ENCODE results near the gene TSPAN1. TPM values are rescaled to one million over a fixed set of nuclear protein-coding genes. Genes with fewer than 3 reads are reported as not detected.

The TSPAN1 gene
- total RNA-seq, 2 donors from 2014 or later: not detected

DNA sequence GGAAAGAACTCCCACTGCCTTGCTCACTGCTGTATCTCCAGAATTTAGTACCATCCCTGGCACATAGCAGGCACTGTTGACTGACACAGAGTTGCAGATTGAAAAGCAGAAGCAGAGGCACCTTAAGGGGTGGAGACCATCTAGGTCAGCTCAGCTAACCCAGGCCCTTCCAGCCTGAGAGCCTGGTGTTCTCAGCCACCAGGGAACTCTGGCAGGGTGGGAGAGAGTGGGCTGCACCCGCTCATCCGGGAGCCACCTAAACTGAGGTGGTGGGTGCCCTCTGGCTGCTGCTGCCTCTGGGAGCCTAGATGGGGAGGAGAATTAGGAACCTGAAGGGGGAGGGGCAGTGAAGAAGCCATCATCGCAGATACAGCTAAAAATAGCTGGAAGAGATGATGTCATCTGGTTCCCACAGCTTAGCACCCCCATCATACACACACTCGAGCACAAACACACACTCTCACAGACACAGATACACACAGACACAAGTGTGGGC lies 1.5 kb upstream of the TSPAN1 start:
- DNase-seq: peak; percentile 59
- Histone ChIP-seq H3K36me3 (ENCODE audit: control insufficient read depth, insufficient read depth, low read length) (no peaks in the 10 kb centered on the region), H3K27me3 (ENCODE audit: control insufficient read depth, insufficient read depth, low read length, poor library complexity, severe bottlenecking) (no peaks in the 10 kb centered on the region), H3K9ac (ENCODE audit: extremely low read depth, low read length, poor library complexity, severe bottlenecking) (no peak overlapping the region), H3K9me3 (ENCODE audit: control insufficient read depth, low read length) (no peaks in the 10 kb centered on the region), H3K27ac (ENCODE audit: low read depth, low read length) (no peak overlapping the region), H3K4me1 (ENCODE audit: control insufficient read depth, insufficient read depth, low read length) (no peaks in the 10 kb centered on the region), H3K4me3 (ENCODE audit: low read length) (no peak overlapping the region)
- TF ChIP-seq, protein P1, sequence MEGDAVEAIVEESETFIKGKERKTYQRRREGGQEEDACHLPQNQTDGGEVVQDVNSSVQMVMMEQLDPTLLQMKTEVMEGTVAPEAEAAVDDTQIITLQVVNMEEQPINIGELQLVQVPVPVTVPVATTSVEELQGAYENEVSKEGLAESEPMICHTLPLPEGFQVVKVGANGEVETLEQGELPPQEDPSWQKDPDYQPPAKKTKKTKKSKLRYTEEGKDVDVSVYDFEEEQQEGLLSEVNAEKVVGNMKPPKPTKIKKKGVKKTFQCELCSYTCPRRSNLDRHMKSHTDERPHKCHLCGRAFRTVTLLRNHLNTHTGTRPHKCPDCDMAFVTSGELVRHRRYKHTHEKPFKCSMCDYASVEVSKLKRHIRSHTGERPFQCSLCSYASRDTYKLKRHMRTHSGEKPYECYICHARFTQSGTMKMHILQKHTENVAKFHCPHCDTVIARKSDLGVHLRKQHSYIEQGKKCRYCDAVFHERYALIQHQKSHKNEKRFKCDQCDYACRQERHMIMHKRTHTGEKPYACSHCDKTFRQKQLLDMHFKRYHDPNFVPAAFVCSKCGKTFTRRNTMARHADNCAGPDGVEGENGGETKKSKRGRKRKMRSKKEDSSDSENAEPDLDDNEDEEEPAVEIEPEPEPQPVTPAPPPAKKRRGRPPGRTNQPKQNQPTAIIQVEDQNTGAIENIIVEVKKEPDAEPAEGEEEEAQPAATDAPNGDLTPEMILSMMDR (conservative IDR thresholded peaks at IDR 0.05): no peak
- Mint-ChIP-seq H3K4me1 (no peaks in the 10 kb centered on the region), H3K27me3 (ENCODE audit: insufficient read depth) (peaks cover 22% of the 10 kb centered on the region), H3K36me3 (ENCODE audit: low read depth) (no peaks in the 10 kb centered on the region), H3K27ac (no peak overlapping the region), H3K4me3 (no peak overlapping the region), H3K9me3 (no peaks in the 10 kb centered on the region)
- WGBS, 2 experiments (ENCODE audit: insufficient coverage in 1 of 2, insufficient read length in 1 of 2): 45% methylated on average over 3 of the region's 4 CpGs; no CpG with 5 or more reads in 1 of the 2 experiments

DNA sequence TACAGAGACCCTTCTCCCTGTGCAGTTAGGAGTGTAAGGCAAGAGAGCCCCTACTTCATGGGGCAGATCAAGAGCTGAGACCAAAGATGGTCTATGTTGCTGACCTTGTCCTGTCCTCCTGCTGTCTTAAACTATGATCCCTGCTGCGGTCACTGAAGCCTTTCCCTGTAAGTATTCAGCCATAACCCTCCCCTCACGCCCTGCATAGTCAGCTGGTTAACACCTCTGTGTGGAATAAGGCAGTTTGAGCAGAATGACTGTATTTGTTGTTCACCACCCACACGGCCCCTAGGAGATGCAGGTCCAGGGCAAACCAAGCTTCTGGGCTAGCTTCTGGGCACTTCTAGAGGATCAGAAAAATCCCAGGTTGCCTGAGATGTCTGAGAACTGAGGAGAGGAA lies 356 bp downstream of the TSPAN1 start:
- H3K27ac Mint-ChIP-seq: no peak overlapping the region
- no peaks in the 10 kb centered on the region for H3K36me3 ChIP-seq (ENCODE audit: control insufficient read depth, insufficient read depth, low read length)

DNA sequence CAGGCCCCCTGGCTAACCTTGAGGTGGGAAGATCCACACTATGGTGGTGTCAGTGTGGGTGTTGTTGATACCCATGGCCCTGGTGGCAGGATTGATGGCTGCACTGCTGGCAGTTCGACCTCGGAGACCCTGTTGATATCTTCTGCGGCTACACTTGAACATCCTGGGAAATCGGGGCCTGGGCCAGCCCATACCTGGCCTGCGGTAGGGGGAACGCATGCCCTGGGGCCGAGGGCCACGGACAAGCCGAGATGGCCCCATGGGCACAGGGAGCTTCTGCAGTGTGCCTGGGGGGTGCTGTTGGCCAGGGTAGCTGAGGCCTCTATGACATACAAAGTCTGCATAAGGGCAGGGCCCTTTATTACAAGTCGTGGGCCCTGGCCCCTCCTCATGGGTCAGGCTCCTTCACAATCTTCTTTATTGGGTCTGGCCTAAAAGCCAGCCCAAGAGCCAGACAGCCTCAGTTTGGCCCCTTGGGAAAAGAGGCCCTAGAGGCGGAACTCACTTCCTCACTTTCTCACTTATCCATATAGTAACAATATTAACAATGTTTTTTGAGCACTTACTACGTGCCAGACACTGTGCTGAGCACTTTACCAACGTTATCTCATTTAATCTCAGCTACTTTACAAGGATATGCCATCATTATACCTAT lies 1.5 kb downstream of the TSPAN1 start, which contains the start of gene P3R3URF:
Gene P3R3URF (minus strand): TSS at position 278 of the 655 bp plus-strand sequence. CDS start 17 bp downstream, at position 261.
- H3K27me3 Mint-ChIP-seq (ENCODE audit: insufficient read depth): peaks cover 4% of the 10 kb centered on the region
- H3K4me1 Mint-ChIP-seq: peaks cover 3% of the 10 kb centered on the region
- Histone ChIP-seq H3K4me1 (ENCODE audit: control insufficient read depth, insufficient read depth, low read length) (no peaks in the 10 kb centered on the region), H3K9me3 (ENCODE audit: control insufficient read depth, low read length) (no peaks in the 10 kb centered on the region), H3K4me3 (ENCODE audit: low read length) (no peak within 1 kb of the TSS), H3K36me3 (ENCODE audit: control insufficient read depth, insufficient read depth, low read length) (no peaks in the 10 kb centered on the region), H3K27me3 (ENCODE audit: control insufficient read depth, insufficient read depth, low read length, poor library complexity, severe bottlenecking) (no peaks in the 10 kb centered on the region), H3K27ac (ENCODE audit: low read depth, low read length) (no peak within 1 kb of the TSS), H3K9ac (ENCODE audit: extremely low read depth, low read length, poor library complexity, severe bottlenecking) (no peak within 1 kb of the TSS)
- no peak within 1 kb of the TSS for H3K27ac Mint-ChIP-seq
- 88 to 91% methylated on average over 9 to 13 of the region's 13 CpGs for WGBS, 2 experiments (ENCODE audit: insufficient coverage in 1 of 2, insufficient read length in 1 of 2)
- TF ChIP-seq, protein P1 (conservative IDR thresholded peaks at IDR 0.05): peak; percentile 38
- H3K9me3 Mint-ChIP-seq: no peaks in the 10 kb centered on the region
- no peak for DNase-seq
- no peaks in the 10 kb centered on the region for H3K36me3 Mint-ChIP-seq (ENCODE audit: low read depth)
- H3K4me3 Mint-ChIP-seq: no peak within 1 kb of the TSS

More for the DNA sequence above, 356 bp downstream of the TSPAN1 start:
- TF ChIP-seq, protein P1 (conservative IDR thresholded peaks at IDR 0.05): no peak
- Histone ChIP-seq H3K9me3 (ENCODE audit: control insufficient read depth, low read length) (no peaks in the 10 kb centered on the region), H3K4me1 (ENCODE audit: control insufficient read depth, insufficient read depth, low read length) (no peaks in the 10 kb centered on the region), H3K27me3 (ENCODE audit: control insufficient read depth, insufficient read depth, low read length, poor library complexity, severe bottlenecking) (no peaks in the 10 kb centered on the region), H3K9ac (ENCODE audit: extremely low read depth, low read length, poor library complexity, severe bottlenecking) (no peak overlapping the region), H3K4me3 (ENCODE audit: low read length) (no peak overlapping the region), H3K27ac (ENCODE audit: low read depth, low read length) (peak overlapping the region; percentile 40)
- H3K4me1 Mint-ChIP-seq: no peaks in the 10 kb centered on the region
- peak; percentile 66 for DNase-seq
- H3K4me3 Mint-ChIP-seq: no peak overlapping the region
- H3K27me3 Mint-ChIP-seq (ENCODE audit: insufficient read depth): peaks cover 4% of the 10 kb centered on the region
- WGBS, 2 experiments (ENCODE audit: insufficient coverage in 1 of 2, insufficient read length in 1 of 2): 89 to 93% methylated on average over 2 to 3 of the region's 3 CpGs
- no peaks in the 10 kb centered on the region for H3K9me3 Mint-ChIP-seq
- H3K36me3 Mint-ChIP-seq (ENCODE audit: low read depth): no peaks in the 10 kb centered on the region

Data from endodermal cell (in vitro differentiated cells).